Measurements from ENCODE around the gene CCDC60.

GRCh38 chr12:119306593-119306992 lies 27.9 kb upstream of the CCDC60 start:
- TF ChIP-seq POLR2AphosphoS5 (IDR thresholded peaks at IDR 0.05) (no peak), CTCF (IDR thresholded peaks at IDR 0.05) (no peak), POLR2A (IDR thresholded peaks at IDR 0.05; ENCODE audit: low read depth) (no peak)

Measured in esophagus muscularis mucosa (tissue), 3 donors.